HG03521 (cell line): Measurements from ENCODE around the gene COPZ2.
"Not testable (repeated sequence)": the region's sequence is repeated elsewhere in the genome, so short reads cannot be mapped to it uniquely, and the experiment has no call there.

Source experiments
- ATAC-seq: cut with Tn5 transposase; IDR thresholded peaks from one replicate; pipeline ENCODE4 v1.9.1; 2021; ENCODE audit warnings: mild to moderate bottlenecking, moderate library complexity; ENCODE audit not compliant: unreplicated experiment

The COPZ2 gene

DNA sequence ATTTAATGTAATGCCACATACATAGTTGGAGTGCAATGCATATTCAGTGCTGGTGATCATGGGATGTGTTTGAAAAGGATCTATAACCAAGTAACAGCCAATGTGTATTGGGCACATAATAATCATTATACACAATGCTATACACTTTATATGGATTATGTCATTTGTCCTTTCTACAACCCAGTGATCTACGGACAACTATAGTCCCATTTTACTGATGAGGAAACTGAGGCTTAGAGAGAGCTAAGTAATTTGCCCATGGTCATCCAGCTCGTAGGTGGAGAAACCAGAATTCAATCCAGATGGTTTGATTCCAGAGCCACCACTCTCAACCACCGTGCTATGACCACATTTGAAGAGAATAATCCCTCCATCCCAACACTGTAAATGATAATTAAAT lies 27.4 kb downstream of the COPZ2 start:
- no peak for ATAC-seq

- ATAC-seq = no peak
These were observed 30.5 kb downstream of the COPZ2 start for GRCh38 chr17:48006936-48007709.

- no peak for ATAC-seq
These were observed 32.6 kb downstream of the COPZ2 start for GRCh38 chr17:48004983-48005382.

GRCh38 chr17:48003417-48004151 lies 34.0 kb downstream of the COPZ2 start:
- no peak for ATAC-seq

DNA sequence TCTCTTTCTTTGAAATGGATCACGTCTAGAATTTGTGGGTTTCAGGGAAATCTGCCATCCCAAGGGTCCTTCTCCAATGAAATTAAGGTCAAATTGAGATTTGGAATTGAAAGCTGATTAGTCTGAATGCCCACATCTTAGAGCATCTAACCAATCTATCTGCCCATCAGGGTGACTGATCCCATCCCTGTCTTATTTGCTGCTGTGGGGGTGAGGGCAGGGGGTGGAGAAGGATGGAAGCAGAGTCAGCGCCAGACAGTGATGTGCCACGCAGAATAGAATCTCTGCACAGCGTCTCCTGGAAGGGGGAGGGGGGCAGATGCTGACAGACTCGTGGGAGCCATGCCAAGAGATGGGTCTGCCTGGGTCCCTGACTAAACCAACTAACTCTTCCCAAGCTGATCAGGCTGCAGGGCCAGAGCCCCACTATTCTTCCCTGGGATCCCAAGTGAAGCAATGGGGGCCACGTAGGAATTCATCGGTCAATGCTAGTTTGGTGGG lies 34.6 kb downstream of the COPZ2 start:
- no peak for ATAC-seq

DNA sequence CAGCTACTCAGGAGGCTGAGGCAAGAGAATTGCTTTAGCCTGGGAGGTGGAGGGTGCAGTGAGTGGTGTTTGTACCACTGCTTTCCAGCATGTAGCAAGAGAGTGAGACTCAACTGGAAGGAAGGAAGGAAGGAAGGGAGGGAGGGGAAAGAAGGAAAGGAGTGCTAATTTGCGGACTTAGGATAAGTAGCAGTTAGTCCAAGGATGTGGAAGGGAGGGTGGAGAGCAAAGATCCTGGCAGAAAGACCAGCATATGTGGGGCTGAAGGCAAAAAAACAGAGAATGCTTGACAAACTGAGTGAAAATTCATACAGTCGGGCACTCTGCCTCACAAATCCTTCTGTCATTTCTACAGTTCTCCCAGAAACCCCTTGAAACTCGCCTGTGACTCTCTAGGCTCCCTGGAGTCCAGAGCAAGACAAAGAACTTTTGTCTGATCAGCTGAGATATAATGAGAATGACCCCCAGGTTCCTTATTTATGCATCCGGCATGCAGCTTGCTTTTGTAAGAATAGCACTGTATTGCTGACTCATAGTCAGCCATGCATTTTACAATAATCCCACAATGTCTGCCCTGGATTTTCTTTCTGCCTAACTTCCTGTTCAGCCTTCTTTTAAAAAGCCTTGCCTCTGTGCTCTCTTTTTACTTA lies 35.2 kb downstream of the COPZ2 start:
- no peak for ATAC-seq

DNA sequence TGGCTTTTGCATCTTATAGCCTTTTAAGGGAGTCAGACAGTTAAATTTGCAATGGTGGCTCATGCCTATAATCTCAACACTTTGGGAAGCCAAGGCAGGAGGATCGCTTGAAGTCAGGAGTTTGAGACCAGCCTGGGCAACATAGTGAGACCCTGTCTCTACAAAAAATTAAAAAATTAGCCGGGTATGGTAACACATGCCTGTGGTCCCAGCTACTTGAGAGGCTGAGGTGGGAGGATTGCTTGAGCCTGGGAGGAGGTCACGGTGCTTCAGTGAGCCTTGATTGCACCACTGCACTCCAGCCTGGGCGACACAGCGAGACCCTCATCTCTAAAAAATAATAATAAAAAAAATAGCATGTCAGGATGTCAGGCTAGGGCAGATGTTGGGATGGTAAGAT lies 35.9 kb downstream of the COPZ2 start:
- ATAC-seq = not testable (repeated sequence)

- ATAC-seq = no peak
These were observed 36.4 kb downstream of the COPZ2 start for GRCh38 chr17:48001197-48001596.

- no peak for ATAC-seq
These were observed 38.0 kb downstream of the COPZ2 start for GRCh38 chr17:47999582-47999981.

DNA sequence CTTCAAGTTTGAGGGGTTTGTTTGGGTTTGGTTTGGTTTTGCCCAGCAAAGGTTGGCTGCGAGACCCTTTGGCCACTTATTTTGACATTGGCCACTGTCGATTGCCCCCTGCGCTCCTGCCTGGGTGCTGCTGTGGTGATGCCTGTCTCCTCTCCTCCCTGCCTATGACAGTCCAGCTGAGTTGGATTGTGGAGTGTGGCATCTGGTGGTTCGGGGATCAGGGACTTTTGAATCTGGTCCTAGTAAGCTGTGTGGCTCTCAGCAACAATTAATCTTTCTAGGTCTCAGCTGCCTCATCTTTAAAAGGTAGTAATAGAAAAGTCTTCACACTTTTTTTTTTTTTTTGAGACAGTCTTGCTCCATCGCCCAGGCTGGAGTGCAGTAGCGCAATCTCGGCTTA lies 39.6 kb downstream of the COPZ2 start:
- no peak for ATAC-seq

DNA sequence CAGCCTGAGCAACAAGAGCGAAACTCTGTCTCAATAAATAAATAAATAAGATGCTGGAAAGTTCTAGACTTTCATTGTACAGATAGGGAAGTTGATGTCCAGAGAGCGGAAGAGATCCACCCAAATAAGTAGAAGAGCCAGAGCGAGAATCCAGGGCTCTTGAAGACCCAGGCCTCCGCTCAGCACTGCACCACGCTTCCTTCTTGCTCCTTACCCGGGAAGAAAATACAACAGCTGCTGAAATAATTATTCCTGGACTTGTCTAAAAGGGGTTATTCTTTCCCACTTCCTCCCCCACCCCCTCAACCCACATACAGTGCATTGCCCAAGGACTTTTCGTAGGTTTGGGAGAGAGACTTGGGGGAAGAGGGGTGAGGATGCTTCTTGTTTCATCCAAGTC lies 40.0 kb downstream of the COPZ2 start:
- ATAC-seq = no peak

DNA sequence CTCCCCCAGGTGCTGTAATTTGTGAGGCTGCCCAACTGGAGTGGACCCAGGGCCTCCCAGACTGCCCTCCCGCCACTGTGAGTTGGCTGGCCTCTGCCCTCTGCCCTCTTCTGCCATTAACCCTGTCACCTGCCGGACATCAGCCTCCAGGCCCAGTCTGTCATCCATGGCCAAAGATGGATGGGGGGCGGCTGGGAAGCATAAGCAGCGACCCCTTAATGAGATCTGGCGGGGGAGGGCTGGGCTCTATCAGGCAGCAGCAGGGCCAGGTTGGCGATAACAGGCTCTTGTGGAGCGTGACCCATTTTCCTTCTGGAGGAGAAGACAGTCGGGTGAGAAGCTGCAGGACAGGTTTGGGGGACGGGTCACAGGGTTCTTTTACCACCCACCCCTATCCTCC lies 41.4 kb downstream of the COPZ2 start:
- no peak for ATAC-seq

- no peak for ATAC-seq
These were observed 42.2 kb downstream of the COPZ2 start for GRCh38 chr17:47995241-47995935.

DNA sequence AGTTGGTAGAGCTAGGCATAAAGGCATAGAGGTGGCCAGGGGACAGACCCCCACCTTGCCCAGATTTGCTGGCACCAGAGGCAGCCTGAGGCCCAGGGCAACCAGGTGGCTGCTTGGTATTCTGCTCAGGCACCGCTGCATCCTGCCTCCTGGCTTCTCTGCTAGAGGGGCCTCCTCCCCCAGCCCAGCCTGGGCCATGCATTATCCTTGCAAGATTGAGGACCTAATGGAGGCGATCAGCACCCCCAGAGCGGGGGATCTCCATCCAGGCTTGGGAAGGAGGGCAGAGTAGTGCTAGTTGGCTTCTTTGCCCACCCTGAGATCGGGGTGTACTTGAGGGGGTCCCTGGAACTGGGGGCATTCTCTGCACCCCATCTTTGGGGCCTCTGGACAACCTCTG lies 42.9 kb downstream of the COPZ2 start:
- no peak for ATAC-seq

DNA sequence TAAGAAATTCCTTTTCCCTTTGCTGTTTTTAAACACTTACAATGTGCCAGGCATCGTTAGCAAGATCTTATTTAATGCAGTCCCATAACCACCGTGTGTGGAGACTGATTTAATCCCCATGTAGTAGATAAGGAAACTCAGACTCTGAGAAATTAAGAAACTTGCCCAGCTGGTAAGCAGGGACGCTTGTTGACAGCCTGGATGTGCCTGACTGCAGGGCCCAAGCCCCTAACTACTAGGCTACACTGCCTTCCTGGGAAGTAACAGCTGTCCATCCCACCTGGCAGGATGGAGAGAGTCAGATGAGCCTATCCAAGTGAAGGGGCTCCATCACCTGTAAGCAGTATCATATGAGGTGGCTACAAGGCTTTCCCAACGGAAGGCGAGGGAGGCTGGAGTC lies 43.6 kb downstream of the COPZ2 start:
- no peak for ATAC-seq

GRCh38 chr17:47993031-47993564 lies 44.5 kb downstream of the COPZ2 start:
- no peak for ATAC-seq

DNA sequence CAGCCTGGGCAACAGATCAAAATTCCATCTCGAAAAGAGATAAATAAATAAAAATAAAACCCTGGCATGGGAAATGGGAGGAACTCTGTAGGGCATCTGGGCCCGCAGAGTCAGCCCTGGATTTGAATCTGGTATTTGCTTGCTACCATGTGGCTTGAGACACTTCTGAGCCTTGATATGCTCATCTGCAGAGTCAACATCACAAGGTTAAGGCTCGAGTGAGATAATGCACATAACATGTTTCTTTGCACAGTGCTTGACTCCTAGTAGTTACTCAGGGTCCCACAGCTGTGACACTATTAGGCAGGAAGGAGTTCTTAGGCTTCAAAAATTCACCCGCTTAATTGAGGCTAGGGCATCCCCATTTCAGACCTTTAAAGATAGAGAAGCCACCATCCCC lies 45.4 kb downstream of the COPZ2 start:
- ATAC-seq = no peak

GRCh38 chr17:47990962-47991731 lies 46.5 kb downstream of the COPZ2 start:
- no peak for ATAC-seq

- ATAC-seq = no peak
These were observed 47.9 kb downstream of the COPZ2 start for GRCh38 chr17:47989700-47990099.

GRCh38 chr17:47989159-47989558 lies 48.4 kb downstream of the COPZ2 start:
- no peak for ATAC-seq
